K562 (cell line): Measurements from ENCODE around the gene CNKSR1. TPM values are rescaled to one million over a fixed set of nuclear protein-coding genes. Genes with fewer than 3 reads are reported as not detected.
A peak's percentile ranks its signal among the peaks of the same experiment; 100 is the strongest.

Source experiments
- ATF3 ChIP-seq, 2 experiments: fragments of 450-650 bp in 1 of 2; sonication (generic) in 1 of 2; formaldehyde crosslinking in 1 of 2; IDR thresholded peaks in 1 of 2; conservative IDR thresholded peaks in 1 of 2; 2 replicates each; pipeline versions ENCODE4 v1.6.1 to v1.8.1; 2016 to 2023; ENCODE audit warnings: mild to moderate bottlenecking in 2 of 2, moderate library complexity in 2 of 2, inconsistent platforms in 1 of 2, missing genetic modification reagents in 1 of 2
- BRCA1 ChIP-seq, 2 experiments: fragments of 450-650 bp in 1 of 2; sonication (generic) in 1 of 2; formaldehyde crosslinking in 1 of 2; IDR thresholded peaks; 2 replicates each; pipeline versions ENCODE4 v1.5.0 to v1.6.1; 2017 to 2020; ENCODE audit warnings: mild to moderate bottlenecking in 1 of 2, missing genetic modification reagents in 1 of 2
- CBX1 ChIP-seq: sonication (generic); IDR thresholded peaks from 2 replicates; pipeline ENCODE4 v1.6.1; 2016; ENCODE audit warnings: antibody characterized with exemption, low read depth, mild to moderate bottlenecking
- CBX2 ChIP-seq: fragments of 200-600 bp; sonication (generic); IDR thresholded peaks from one replicate; pipeline ENCODE4 v1.6.1; 2012; ENCODE audit warnings: mild to moderate bottlenecking, low read length, inconsistent platforms; ENCODE audit not compliant: insufficient read depth, poor library complexity, severe bottlenecking
- CHD7 ChIP-seq: fragments of 200-600 bp; sonication (generic); IDR thresholded peaks from one replicate; pipeline ENCODE4 v1.6.1; 2012; ENCODE audit warnings: mild to moderate bottlenecking, low read depth, low read length, inconsistent platforms
- EP300 ChIP-seq: IDR thresholded peaks from 2 replicates; pipeline ENCODE4 v1.6.1; 2012; ENCODE audit warnings: low read length, improper control_type of control experiment
- ESRRB ChIP-seq: fragments of 250-450 bp; sonication (Bioruptor Pico); IDR thresholded peaks from 2 replicates; pipeline ENCODE4 v1.5.0; 2020; ENCODE audit warnings: mild to moderate bottlenecking, moderate library complexity, borderline replicate concordance
- EWSR1 ChIP-seq: fragments of 450-650 bp; IDR thresholded peaks from 2 replicates; pipeline ENCODE4 v1.6.1; 2018; ENCODE audit warnings: borderline replicate concordance, mild to moderate bottlenecking, low read depth, moderate library complexity; ENCODE audit not compliant: partially characterized antibody
- HDAC1 ChIP-seq, 2 experiments: fragments of 450-650 bp; IDR thresholded peaks; 2 replicates each; pipeline ENCODE4 v1.6.1; 2016 to 2017; ENCODE audit warnings: inconsistent platforms in 1 of 2, mild to moderate bottlenecking in 1 of 2, moderate library complexity in 1 of 2
- L3MBTL2 ChIP-seq: fragments of 450-650 bp; IDR thresholded peaks from 2 replicates; pipeline ENCODE4 v1.6.1; 2016; ENCODE audit warnings: mild to moderate bottlenecking, moderate library complexity
- RAD51 ChIP-seq: fragments of 450-650 bp; IDR thresholded peaks from 2 replicates; pipeline ENCODE4 v1.7.1; 2016; ENCODE audit warnings: low read depth, mild to moderate bottlenecking, borderline replicate concordance
- ZNF644 ChIP-seq: fragments of 200-800 bp; sonication (Bioruptor generic); IDR thresholded peaks from 2 replicates; pipeline ENCODE4 v1.6.1; 2016; ENCODE audit warnings: low read depth, missing genetic modification characterization, missing compliant biosample characterization
- polyA plus RNA-seq, 8 experiments: library from polyadenylated mRNA; depleted of rRNA in 4 of 8; stranded (reverse) in 5 of 8; unstranded in 3 of 8; fragments of >200 nt; fragmentation: Nextera tagmentation in 2 of 8; fragmentation: Illumina TruSeq in 1 of 8; extraction: Ambion mirVana in 2 of 8; extraction: Trizol in 1 of 8; gene quantifications; 2 replicates each; pipeline versions ENCODE4 v1.2.1 to v1.2.3, GENCODE V29; 2011 to 2014; ENCODE audit warnings: inconsistent platforms in 1 of 8, missing spikeins in 1 of 8
- total RNA-seq, 7 experiments: library from RNA; depleted of rRNA in 6 of 7; stranded (reverse); fragments of >200 nt in 6 of 7; fragmentation: Illumina TruSeq in 2 of 7; extraction: Trizol in 2 of 7; gene quantifications; 2 replicates each; pipeline versions ENCODE4 v1.2.1 to v1.2.3, GENCODE V29; 2011 to 2021; ENCODE audit warnings: low replicate concordance in 1 of 7
- TF ChIP-seq, protein P1 (sequence below): fragments of 250-450 bp; sonication (Bioruptor Pico); IDR thresholded peaks from 2 replicates; pipeline ENCODE4 v1.6.1; 2021; ENCODE audit warnings: mild to moderate bottlenecking

Gene CNKSR1
- total and polyA plus RNA-seq, 9 of the 15 experiments (the other 6 are each of a cell fraction or from before 2014, with no cell fraction given): 0.03 to 2.8 (median 1.1) TPM

GRCh38 chr1:26169669-26170471 is 7.4 kb upstream of the CNKSR1 start, which contains the start of gene ZNF593 (continued):
- TF ChIP-seq CHD7: no peak
- TF ChIP-seq ESRRB: no peak
- TF ChIP-seq RAD51: no peak; the same call in 1 of the 2 replicates
- no peak for TF ChIP-seq BRCA1 (IDR thresholded peaks at IDR 0.05)
- TF ChIP-seq BRCA1 (CRISPR knock-in tag; IDR thresholded peaks at IDR 0.05): no peak
- no peak for TF ChIP-seq EWSR1
- peak; percentile 81 for TF ChIP-seq L3MBTL2
- TF ChIP-seq HDAC1 (IDR thresholded peaks at IDR 0.05): peak; percentile 72 to 100; a peak in 3 of 4 replicates
- TF ChIP-seq CBX1: peak; percentile 84; the same call in 1 of the 2 replicates
- TF ChIP-seq CBX2: no peak
- TF ChIP-seq EP300: peak; percentile 35; the same call in 1 of the 2 replicates
- peak; percentile 100 for TF ChIP-seq ATF3 (IDR thresholded peaks at IDR 0.05)
- peak; percentile 99 for TF ChIP-seq ATF3 (CRISPR knock-in tag; conservative IDR thresholded peaks at IDR 0.05)
- no peak for TF ChIP-seq ZNF644 (tag)
- TF ChIP-seq, protein P1, sequence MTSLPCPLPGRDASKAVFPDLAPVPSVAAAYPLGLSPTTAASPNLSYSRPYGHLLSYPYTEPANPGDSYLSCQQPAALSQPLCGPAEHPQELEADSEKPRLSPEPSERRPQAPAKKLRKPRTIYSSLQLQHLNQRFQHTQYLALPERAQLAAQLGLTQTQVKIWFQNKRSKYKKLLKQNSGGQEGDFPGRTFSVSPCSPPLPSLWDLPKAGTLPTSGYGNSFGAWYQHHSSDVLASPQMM (CRISPR knock-in tag): no peak
